ENCODE data around the gene AVPR2.

- TF ChIP-seq SP2 (tag by site-specific recombination; IDR thresholded peaks at IDR 0.05) (no peak), ZNF670 (tag by site-specific recombination; IDR thresholded peaks at IDR 0.05; ENCODE audit: low read depth) (no peak), ZNF416 (tag by site-specific recombination; IDR thresholded peaks at IDR 0.05) (no peak), REST (tag by site-specific recombination; IDR thresholded peaks at IDR 0.05) (no peak), ATF2 (tag by site-specific recombination; IDR thresholded peaks at IDR 0.05; ENCODE audit: low read depth) (no peak), ZFP3 (tag by site-specific recombination; IDR thresholded peaks at IDR 0.05; ENCODE audit: low read depth) (no peak)
These were observed 6.0 kb downstream of the AVPR2 start for GRCh38 chrX:153910446-153910845.
